Type B pancreatic cell (in vitro differentiated cells): ENCODE results near the gene PITRM1. TPM values are rescaled to one million over a fixed set of nuclear protein-coding genes. Genes with fewer than 3 reads are reported as not detected.

Source experiments
- DNase-seq: peaks from one replicate; pipeline ENCODE4 v3.0.0; 2021; ENCODE audit warnings: mixed read lengths; ENCODE audit not compliant: unreplicated experiment; ENCODE audit errors: extremely low spot score
- H3K27ac Mint-ChIP-seq: 2 replicates; pipeline ENCODE4 v1.8.0; 2021; ENCODE audit warnings: mild to moderate bottlenecking, mixed read lengths
- H3K27me3 Mint-ChIP-seq: 2 replicates; pipeline ENCODE4 v1.8.0; 2021; ENCODE audit warnings: mixed read lengths
- H3K36me3 Mint-ChIP-seq: 2 replicates; pipeline ENCODE4 v1.8.0; 2021; ENCODE audit warnings: mixed read lengths
- H3K4me1 Mint-ChIP-seq: one replicate; pipeline ENCODE4 v1.8.0; 2021; ENCODE audit warnings: mixed read lengths; ENCODE audit not compliant: unreplicated experiment
- H3K4me3 Mint-ChIP-seq: 2 replicates; pipeline ENCODE4 v1.8.0; 2021; ENCODE audit warnings: mild to moderate bottlenecking, mixed read lengths
- H3K9me3 Mint-ChIP-seq: 2 replicates; pipeline ENCODE4 v1.8.0; 2021; ENCODE audit warnings: mixed read lengths
- total RNA-seq: library from RNA; stranded (reverse); gene quantifications from 2 replicates; pipeline ENCODE4 v1.2.1, GENCODE V29; 2021; ENCODE audit warnings: low replicate concordance
- TF ChIP-seq, protein P1 (sequence below): fragments of 200-600 bp; sonication (generic); conservative IDR thresholded peaks from 2 replicates; pipeline ENCODE4 v1.5.0; 2021; ENCODE audit warnings: antibody characterized with exemption, mild to moderate bottlenecking

Gene PITRM1
- total RNA-seq, 1 donor from 2014 or later, result 62.3 TPM

DNA sequence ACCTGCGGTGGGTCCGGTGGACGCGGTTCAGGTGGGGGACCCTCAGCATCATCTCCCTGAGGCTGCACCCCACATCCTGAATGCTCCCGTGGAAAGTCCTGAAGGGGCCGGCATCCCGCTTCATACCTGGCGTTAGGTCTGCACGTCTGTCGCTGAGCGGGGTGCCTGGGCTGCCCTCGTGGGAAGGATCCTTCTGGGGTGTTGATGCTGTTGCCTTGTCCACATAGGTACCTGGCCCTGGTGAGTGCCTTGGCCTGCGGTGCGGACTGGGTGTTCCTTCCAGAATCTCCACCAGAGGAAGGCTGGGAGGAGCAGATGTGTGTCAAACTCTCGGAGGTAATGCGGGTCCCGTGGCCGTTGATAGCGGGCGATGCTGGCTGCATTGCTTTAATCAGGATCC, 67.4 kb downstream of the PITRM1 start:
- Mint-ChIP-seq H3K4me3 (no peak overlapping the region), H3K36me3 (peaks cover 19% of the 10 kb centered on the region), H3K4me1 (no peaks in the 10 kb centered on the region), H3K27me3 (no peaks in the 10 kb centered on the region), H3K27ac (no peak overlapping the region), H3K9me3 (no peaks in the 10 kb centered on the region)
- TF ChIP-seq, protein P1, sequence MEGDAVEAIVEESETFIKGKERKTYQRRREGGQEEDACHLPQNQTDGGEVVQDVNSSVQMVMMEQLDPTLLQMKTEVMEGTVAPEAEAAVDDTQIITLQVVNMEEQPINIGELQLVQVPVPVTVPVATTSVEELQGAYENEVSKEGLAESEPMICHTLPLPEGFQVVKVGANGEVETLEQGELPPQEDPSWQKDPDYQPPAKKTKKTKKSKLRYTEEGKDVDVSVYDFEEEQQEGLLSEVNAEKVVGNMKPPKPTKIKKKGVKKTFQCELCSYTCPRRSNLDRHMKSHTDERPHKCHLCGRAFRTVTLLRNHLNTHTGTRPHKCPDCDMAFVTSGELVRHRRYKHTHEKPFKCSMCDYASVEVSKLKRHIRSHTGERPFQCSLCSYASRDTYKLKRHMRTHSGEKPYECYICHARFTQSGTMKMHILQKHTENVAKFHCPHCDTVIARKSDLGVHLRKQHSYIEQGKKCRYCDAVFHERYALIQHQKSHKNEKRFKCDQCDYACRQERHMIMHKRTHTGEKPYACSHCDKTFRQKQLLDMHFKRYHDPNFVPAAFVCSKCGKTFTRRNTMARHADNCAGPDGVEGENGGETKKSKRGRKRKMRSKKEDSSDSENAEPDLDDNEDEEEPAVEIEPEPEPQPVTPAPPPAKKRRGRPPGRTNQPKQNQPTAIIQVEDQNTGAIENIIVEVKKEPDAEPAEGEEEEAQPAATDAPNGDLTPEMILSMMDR, result no peak
- DNase-seq, result no peak

DNA sequence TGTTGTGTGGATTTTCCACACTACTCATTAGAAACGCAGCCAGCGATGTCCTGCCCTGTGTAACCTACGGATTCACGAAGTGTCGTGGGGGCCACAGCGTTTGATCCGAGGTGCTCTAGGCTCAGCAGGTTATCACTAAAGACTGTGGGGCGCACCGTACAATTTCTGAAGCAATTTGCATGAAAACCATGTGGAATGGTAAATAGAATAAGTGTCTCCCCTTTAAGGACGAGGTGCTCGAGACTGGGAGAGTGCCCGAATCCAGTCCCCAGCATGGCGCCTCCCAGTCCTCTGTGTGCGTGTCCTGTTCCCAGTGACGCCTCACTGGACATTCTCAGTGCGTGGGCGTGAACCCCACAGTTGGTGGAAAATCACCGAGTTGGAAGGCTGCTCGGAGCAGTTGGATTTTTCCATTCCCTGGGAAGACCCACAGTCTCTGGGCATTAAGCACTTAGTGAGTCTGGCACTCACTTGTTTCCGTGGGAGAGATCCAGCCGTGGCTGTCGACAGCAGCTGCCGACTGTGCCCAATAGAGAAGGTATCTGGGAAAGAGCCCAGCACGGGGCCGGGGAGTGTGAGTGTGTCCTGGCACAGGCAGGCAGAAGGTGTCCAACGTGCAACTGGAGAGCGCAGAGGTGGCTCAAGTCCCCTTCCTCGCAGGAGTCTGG, 68.2 kb downstream of the PITRM1 start:
- no peak overlapping the region for H3K27ac Mint-ChIP-seq
- TF ChIP-seq, protein P1, result no peak
- H3K4me1 Mint-ChIP-seq, result no peaks in the 10 kb centered on the region
- H3K36me3 Mint-ChIP-seq, result peaks cover 25% of the 10 kb centered on the region
- no peak overlapping the region for H3K4me3 Mint-ChIP-seq
- no peaks in the 10 kb centered on the region for H3K27me3 Mint-ChIP-seq
- H3K9me3 Mint-ChIP-seq, result no peaks in the 10 kb centered on the region
- DNase-seq, result no peak

DNA sequence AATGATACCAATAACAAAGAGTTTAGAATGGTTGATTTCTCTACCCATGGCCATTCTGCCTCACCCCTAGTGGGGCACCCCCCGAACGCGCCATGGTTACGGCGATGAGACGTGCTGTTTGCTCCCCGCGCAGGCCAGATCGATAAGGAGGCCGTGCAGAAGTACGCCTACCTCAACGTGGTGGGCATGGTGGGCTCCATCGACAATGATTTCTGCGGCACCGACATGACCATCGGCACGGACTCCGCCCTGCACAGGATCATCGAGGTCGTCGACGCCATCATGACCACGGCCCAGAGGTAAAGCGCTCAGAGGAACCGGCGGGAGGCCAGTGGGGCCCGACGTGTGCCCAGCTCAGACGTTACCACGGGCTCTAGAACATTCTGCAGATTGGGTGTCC, 68.9 kb downstream of the PITRM1 start:
- DNase-seq, result no peak
- TF ChIP-seq, protein P1, result no peak
- Mint-ChIP-seq H3K36me3 (peaks cover 26% of the 10 kb centered on the region), H3K27me3 (no peaks in the 10 kb centered on the region), H3K27ac (no peak overlapping the region), H3K9me3 (no peaks in the 10 kb centered on the region), H3K4me1 (no peaks in the 10 kb centered on the region), H3K4me3 (no peak overlapping the region)

DNA sequence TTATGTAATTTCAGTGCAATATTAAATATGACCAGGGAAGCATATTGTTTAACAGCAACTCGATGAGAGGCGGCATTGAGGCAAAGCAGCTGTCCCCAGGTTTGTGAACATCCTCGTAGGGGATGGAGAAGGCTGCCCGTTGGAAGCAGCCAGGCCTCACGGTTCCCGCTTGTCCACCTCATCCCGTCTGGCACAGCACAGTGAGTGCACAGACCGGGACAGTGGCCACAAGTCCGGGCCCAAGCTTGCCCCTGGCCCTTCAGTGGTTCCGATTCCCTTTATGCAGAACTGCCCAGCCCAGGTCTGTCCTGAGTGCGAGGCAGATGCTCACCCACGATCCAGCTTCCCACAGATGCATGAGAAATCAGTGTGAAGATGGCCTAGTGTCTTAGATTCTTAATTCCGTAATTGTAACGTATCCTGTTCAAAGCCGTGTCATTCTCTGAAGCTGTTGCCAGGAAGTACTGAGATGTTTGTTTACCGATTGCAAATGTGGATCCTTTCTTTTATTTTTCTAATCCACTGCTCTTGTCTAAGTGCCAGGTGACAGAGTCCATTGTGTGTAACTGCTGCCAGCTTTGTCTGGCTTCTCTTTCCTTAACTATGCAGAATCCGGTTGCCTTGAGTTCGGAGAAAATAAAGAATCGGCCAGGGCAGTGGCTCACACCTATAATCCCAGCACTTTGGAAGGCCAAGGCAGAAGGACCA, 69.7 kb downstream of the PITRM1 start:
- H3K4me1 Mint-ChIP-seq, result no peaks in the 10 kb centered on the region
- H3K27ac Mint-ChIP-seq, result no peak overlapping the region

DNA sequence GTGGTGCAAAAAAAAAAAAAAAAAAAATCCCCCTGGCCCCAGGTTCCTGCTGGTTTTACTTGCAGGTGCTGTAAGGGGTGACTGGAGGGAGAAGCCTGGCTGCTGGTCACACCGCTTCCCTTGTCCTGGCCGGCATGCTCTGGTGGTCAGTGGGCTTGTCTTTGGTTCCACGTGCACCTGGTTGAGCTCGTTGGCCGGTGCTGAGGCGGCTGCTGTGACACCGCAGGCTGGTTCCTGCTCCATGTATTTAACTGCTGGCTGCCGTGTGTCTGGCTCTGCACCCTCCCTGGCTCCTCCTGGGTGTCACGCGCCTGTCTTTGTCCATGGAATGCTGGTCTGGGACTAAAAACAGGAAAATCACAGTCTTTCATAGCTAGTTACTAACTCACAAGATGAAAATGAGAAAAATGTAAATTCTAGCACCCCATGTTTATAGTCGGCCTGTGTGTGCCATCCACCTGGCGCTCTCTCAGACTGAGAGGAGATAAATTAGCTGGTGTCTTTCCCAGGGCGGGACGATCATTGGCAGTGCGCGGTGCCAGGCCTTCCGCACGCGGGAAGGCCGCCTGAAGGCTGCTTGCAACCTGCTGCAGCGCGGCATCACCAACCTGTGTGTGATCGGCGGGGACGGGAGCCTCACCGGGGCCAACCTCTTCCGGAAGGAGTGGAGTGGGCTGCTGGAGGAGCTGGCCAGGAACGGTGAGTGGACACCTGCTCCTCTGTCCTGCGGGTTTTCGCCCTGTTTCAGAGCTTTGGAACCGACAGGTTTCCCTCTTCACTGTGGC, 71.5 kb downstream of the PITRM1 start:
- H3K4me1 Mint-ChIP-seq, result no peaks in the 10 kb centered on the region
- no peaks in the 10 kb centered on the region for H3K27me3 Mint-ChIP-seq
- TF ChIP-seq, protein P1, result no peak
- H3K36me3 Mint-ChIP-seq, result peaks cover 26% of the 10 kb centered on the region
- H3K4me3 Mint-ChIP-seq, result no peak overlapping the region
- no peaks in the 10 kb centered on the region for H3K9me3 Mint-ChIP-seq
- DNase-seq, result no peak
- H3K27ac Mint-ChIP-seq, result no peak overlapping the region

More for the DNA sequence above, 69.7 kb downstream of the PITRM1 start:
- no peaks in the 10 kb centered on the region for H3K9me3 Mint-ChIP-seq
- no peaks in the 10 kb centered on the region for H3K27me3 Mint-ChIP-seq
- no peak overlapping the region for H3K4me3 Mint-ChIP-seq
- H3K36me3 Mint-ChIP-seq, result peaks cover 26% of the 10 kb centered on the region
- TF ChIP-seq, protein P1, result no peak
- no peak for DNase-seq
